ENCODE results near the gene SH2D5. TPM values are rescaled to one million over a fixed set of nuclear protein-coding genes. Genes with fewer than 3 reads are reported as not detected.

The SH2D5 gene
- total RNA-seq, 4 donors from 2014 or later, result 0.57 to 1.1 (median 0.79) TPM; not detected in 1

GRCh38 chr1:20728371-20729154, 3.9 kb downstream of the SH2D5 start:
- Histone ChIP-seq H3K27me3 (peaks cover 0 to 52% (median 2%) of the 10 kb centered on the region in 4 donors), H3K4me1 (peaks cover 17 to 48% (median 22%) of the 10 kb centered on the region in 3 donors), H3K27ac (no peak overlapping the region), H3K9me3 (no peaks in the 10 kb centered on the region), H3K4me3 (no peak overlapping the region), H3K36me3 (no peaks in the 10 kb centered on the region)
- WGBS, 2 donors, result 50 to 56% methylated on average over 6 to 8 of the region's 9 CpGs
- TF ChIP-seq CTCF (IDR thresholded peaks at IDR 0.05) (no peak), POLR2A (IDR thresholded peaks at IDR 0.05) (no peak)
- no peak for DNase-seq
- intact Hi-C loops (cut with DNase I), result no loop called here

GRCh38 chr1:20727746-20728316, 4.7 kb downstream of the SH2D5 start:
- H3K36me3 ChIP-seq, result no peaks in the 10 kb centered on the region
- DNase-seq, result no peak
- no peak overlapping the region for H3K27ac ChIP-seq
- no peak for TF ChIP-seq CTCF (IDR thresholded peaks at IDR 0.05)
- peaks cover 13 to 40% (median 16%) of the 10 kb centered on the region in 3 donors for H3K4me1 ChIP-seq
- H3K27me3 ChIP-seq, result peaks cover 0 to 52% (median 2%) of the 10 kb centered on the region in 4 donors
- 51 to 61% methylated on average over 4 to 6 of the region's 13 CpGs for WGBS, 2 donors
- intact Hi-C loops (cut with DNase I), result no loop called here
- H3K4me3 ChIP-seq, result no peak overlapping the region
- H3K9me3 ChIP-seq, result no peaks in the 10 kb centered on the region

GRCh38 chr1:20726932-20727745, 5.4 kb downstream of the SH2D5 start:
- DNase-seq, result no peak
- TF ChIP-seq CTCF (IDR thresholded peaks at IDR 0.05) (no peak), POLR2A (IDR thresholded peaks at IDR 0.05) (no peak)
- intact Hi-C loops (cut with DNase I), result no loop called here
- H3K9me3 ChIP-seq, result no peaks in the 10 kb centered on the region
- H3K27ac ChIP-seq, result no peak overlapping the region
- WGBS, 2 donors, result 90 to 94% methylated on average over 6 of the region's 17 CpGs
- H3K4me3 ChIP-seq, result no peak overlapping the region
- no peaks in the 10 kb centered on the region for H3K36me3 ChIP-seq
- H3K4me1 ChIP-seq, result peaks cover 6 to 33% (median 9%) of the 10 kb centered on the region in 3 donors
- H3K27me3 ChIP-seq, result peaks cover 0 to 47% (median 2%) of the 10 kb centered on the region in 4 donors

GRCh38 chr1:20726118-20726911, 6.2 kb downstream of the SH2D5 start:
- H3K27ac ChIP-seq, result no peak overlapping the region
- no peak for DNase-seq
- TF ChIP-seq CTCF (IDR thresholded peaks at IDR 0.05) (no peak), POLR2A (IDR thresholded peaks at IDR 0.05) (no peak)
- H3K4me1 ChIP-seq, result peaks cover 1 to 25% (median 1%) of the 10 kb centered on the region in 3 donors
- H3K36me3 ChIP-seq, result no peaks in the 10 kb centered on the region
- no peaks in the 10 kb centered on the region for H3K9me3 ChIP-seq
- peaks cover 0 to 39% (median 2%) of the 10 kb centered on the region in 4 donors for H3K27me3 ChIP-seq
- no peak overlapping the region for H3K4me3 ChIP-seq
- 55 to 100% methylated on average over 4 of the region's 25 CpGs for WGBS, 2 donors
- intact Hi-C loops (cut with DNase I), result no loop called here

All from esophagus squamous epithelium (tissue), 5 donors.